A673 (cell line): Measurements from ENCODE around the gene POLR1E. TPM values are rescaled to one million over a fixed set of nuclear protein-coding genes. Genes with fewer than 3 reads are reported as not detected.

Experiments used
- BruUV-seq: library from RNA; stranded (reverse); fragments of 400-500 nt; replicated peaks from 2 replicates; lab custom pipeline; 2021; lab: Mats Ljungman, UMichigan
- CTCF ChIA-PET: fragments of 300-600 bp; sonication (Branson Sonifier 250); formaldehyde crosslinking; loops from one replicate; lab custom pipeline; 2022; ENCODE audit warnings: antibody characterized with exemption; lab: Charles Lee
- POLR2A ChIA-PET: fragments of 300-600 bp; sonication (Branson Sonifier 250); formaldehyde crosslinking; loops from one replicate; lab custom pipeline; 2022; ENCODE audit warnings: antibody characterized with exemption; ENCODE audit not compliant: low non-redundant PET; lab: Charles Lee
- DNase-seq: peaks from one replicate; pipeline ENCODE4 v3.0.0-alpha.2; 2015; ENCODE audit warnings: low spot score
- H3K27ac ChIP-seq: fragments of 200-600 bp; sonication (generic); 2 replicates; pipeline ENCODE4 v1.5.1; 2016; ENCODE audit warnings: mixed run types, low read depth, mild to moderate bottlenecking, mixed read lengths, antibody characterized with exemption, low read length; ENCODE audit not compliant: poor library complexity, severe bottlenecking
- H3K27me3 ChIP-seq: fragments of 200-600 bp; sonication (generic); replicated peaks from 2 replicates; pipeline ENCODE4 v1.6.1; 2017; ENCODE audit warnings: mixed run types, low read depth, mild to moderate bottlenecking, mixed read lengths, antibody characterized with exemption, low read length; ENCODE audit not compliant: insufficient read depth, poor library complexity
- H3K36me3 ChIP-seq: fragments of 200-600 bp; sonication (generic); 2 replicates; pipeline ENCODE4 v1.6.1; 2016; ENCODE audit warnings: mixed run types, mild to moderate bottlenecking, mixed read lengths, antibody characterized with exemption, low read length; ENCODE audit not compliant: insufficient read depth, poor library complexity, severe bottlenecking
- H3K4me1 ChIP-seq: fragments of 200-600 bp; sonication (generic); 2 replicates; pipeline ENCODE4 v1.6.1; 2017; ENCODE audit warnings: mixed run types, mild to moderate bottlenecking, mixed read lengths, antibody characterized with exemption, low read length; ENCODE audit not compliant: insufficient read depth, poor library complexity, severe bottlenecking
- H3K4me3 ChIP-seq: fragments of 200-600 bp; sonication (generic); 2 replicates; pipeline ENCODE4 v1.5.1; 2016; ENCODE audit warnings: low read depth, mixed run types, mild to moderate bottlenecking, mixed read lengths, low read length; ENCODE audit not compliant: poor library complexity, severe bottlenecking
- H3K9me3 ChIP-seq: fragments of 200-600 bp; sonication (generic); 2 replicates; pipeline ENCODE4 v1.6.1; 2016; ENCODE audit warnings: mixed run types, low read depth, mild to moderate bottlenecking, mixed read lengths, antibody characterized with exemption, low read length; ENCODE audit not compliant: poor library complexity, severe bottlenecking
- EZH2 ChIP-seq: fragments of 200-600 bp; sonication (generic); IDR thresholded peaks from 2 replicates; pipeline ENCODE4 v1.6.1; 2017; ENCODE audit warnings: borderline replicate concordance, low read depth, mild to moderate bottlenecking, mixed read lengths, antibody characterized with exemption, low read length; ENCODE audit not compliant: poor library complexity, severe bottlenecking
- intact Hi-C: fragments of 100-400 bp; cut with micrococcal nuclease; formaldehyde crosslinking; loops from one replicate; pipeline ENCODE4 v1.10.0; 2022; ENCODE audit not compliant: unreplicated experiment
- total RNA-seq: library from RNA; stranded (reverse); gene quantifications from 2 replicates; pipeline ENCODE4 v1.2.3, GENCODE V29; 2021
- TF ChIP-seq, protein P1 (sequence below): fragments of 300-800, 200-600 bp; sonication (generic); conservative IDR thresholded peaks from 2 replicates; pipeline ENCODE4 v1.5.1; 2017; ENCODE audit warnings: low read depth, mild to moderate bottlenecking, antibody characterized with exemption, low read length, moderate library complexity, mixed read lengths

Gene POLR1E
- total RNA-seq, 1 experiment from 2014 or later: 68.8 TPM

DNA sequence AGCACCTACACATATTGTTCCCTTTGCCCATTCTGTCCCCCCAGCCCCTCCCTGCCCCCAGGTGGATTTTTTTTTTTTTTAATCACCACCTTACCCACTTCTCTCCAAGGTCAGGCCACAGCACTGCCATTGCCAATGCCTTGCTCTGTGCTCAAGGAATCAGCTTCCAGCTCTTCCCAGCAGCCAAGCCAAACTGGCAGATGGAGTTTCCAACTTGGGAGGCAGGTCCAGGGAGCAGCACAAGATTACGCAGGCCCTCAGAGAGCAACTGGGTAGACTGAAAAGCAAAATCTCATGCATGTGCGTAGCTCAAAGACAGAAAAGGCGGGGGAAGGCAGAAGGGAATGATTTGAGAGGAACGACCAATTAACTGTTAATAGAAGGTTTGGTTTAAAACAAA lies 48.1 kb upstream of the POLR1E start:
- Histone ChIP-seq H3K4me1 (no peaks in the 10 kb centered on the region), H3K4me3 (no peak overlapping the region), H3K27ac (no peak overlapping the region), H3K9me3 (no peaks in the 10 kb centered on the region), H3K36me3 (peaks cover 84% of the 10 kb centered on the region), H3K27me3 (no peaks in the 10 kb centered on the region)
- ChIA-PET POLR2A (no interaction called here), CTCF (no interaction called here)
- intact Hi-C loops: no loop called here
- TF ChIP-seq EZH2: no peak
- TF ChIP-seq, protein P1, sequence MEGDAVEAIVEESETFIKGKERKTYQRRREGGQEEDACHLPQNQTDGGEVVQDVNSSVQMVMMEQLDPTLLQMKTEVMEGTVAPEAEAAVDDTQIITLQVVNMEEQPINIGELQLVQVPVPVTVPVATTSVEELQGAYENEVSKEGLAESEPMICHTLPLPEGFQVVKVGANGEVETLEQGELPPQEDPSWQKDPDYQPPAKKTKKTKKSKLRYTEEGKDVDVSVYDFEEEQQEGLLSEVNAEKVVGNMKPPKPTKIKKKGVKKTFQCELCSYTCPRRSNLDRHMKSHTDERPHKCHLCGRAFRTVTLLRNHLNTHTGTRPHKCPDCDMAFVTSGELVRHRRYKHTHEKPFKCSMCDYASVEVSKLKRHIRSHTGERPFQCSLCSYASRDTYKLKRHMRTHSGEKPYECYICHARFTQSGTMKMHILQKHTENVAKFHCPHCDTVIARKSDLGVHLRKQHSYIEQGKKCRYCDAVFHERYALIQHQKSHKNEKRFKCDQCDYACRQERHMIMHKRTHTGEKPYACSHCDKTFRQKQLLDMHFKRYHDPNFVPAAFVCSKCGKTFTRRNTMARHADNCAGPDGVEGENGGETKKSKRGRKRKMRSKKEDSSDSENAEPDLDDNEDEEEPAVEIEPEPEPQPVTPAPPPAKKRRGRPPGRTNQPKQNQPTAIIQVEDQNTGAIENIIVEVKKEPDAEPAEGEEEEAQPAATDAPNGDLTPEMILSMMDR: no peak
- DNase-seq: no peak
- BruUV-seq: no TSS peak

DNA sequence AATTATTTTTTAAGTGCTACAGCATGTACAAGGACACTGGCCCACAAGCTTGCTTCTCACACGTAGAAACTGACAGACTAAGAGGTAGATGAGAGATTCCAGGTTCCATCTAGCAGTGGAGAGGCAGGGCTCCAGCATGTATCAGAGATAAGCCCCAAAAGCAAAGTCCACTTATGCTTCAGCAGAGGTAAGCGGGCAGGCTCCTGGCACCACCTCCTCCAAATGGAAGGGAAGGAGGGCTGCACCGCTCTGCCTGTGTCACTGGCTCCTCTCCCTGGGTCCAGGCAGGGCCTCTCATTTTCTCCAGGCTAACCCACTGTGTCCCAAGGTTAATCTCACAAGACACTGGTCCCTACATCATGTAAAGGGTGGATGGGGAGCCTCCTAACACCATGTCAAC lies 47.4 kb upstream of the POLR1E start:
- no peak overlapping the region for H3K4me3 ChIP-seq
- POLR2A ChIA-PET: no interaction called here
- no peaks in the 10 kb centered on the region for H3K4me1 ChIP-seq
- H3K9me3 ChIP-seq: no peaks in the 10 kb centered on the region
- TF ChIP-seq, protein P1: no peak
- no peak for TF ChIP-seq EZH2
- no peak overlapping the region for H3K27ac ChIP-seq
- H3K36me3 ChIP-seq: peaks cover 84% of the 10 kb centered on the region
- no TSS peak for BruUV-seq
- H3K27me3 ChIP-seq: no peaks in the 10 kb centered on the region
- intact Hi-C loops: no loop called here
- no peak for DNase-seq
- CTCF ChIA-PET: no interaction called here

DNA sequence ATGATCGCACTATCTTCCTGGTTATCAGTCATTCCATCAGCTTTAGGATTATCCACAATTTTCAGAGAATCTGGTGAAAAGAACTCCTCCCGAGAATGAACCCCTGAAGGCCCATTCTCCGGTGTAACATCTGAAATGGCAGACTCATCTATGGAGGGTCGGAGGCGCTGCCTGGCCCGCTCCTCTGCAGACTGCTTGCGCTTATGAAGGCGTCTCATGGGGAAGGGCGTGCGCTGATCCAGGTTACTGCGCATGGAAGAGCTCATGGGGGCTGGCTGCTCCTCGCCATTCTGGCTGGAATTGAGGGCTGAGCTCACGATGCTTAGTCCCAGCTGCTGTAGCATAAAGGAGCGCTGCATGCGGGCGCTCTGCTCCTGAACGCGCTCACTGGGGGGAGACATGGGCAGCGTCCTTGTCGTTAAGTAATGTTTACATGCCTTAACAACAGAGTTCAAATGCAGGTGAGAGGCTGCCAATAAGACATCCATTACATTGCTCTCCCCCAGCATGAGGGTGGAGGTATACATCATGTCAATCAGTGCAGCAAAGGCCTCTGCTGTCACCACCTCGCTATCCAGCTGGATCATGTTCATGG lies 43.9 kb upstream of the POLR1E start:
- ChIA-PET POLR2A (no interaction called here), CTCF (no interaction called here)
- no TSS peak for BruUV-seq
- H3K27me3 ChIP-seq: no peaks in the 10 kb centered on the region
- DNase-seq: no peak
- peaks cover 57% of the 10 kb centered on the region for H3K36me3 ChIP-seq
- no peak overlapping the region for H3K27ac ChIP-seq
- intact Hi-C loops: no loop called here
- TF ChIP-seq, protein P1: no peak
- TF ChIP-seq EZH2: no peak
- peaks cover 5% of the 10 kb centered on the region for H3K4me1 ChIP-seq
- H3K4me3 ChIP-seq: no peak overlapping the region
- H3K9me3 ChIP-seq: no peaks in the 10 kb centered on the region
